Left ventricle myocardium inferior (tissue), 1 donor: ENCODE measurements around the gene TUBB8. TPM values are rescaled to one million over a fixed set of nuclear protein-coding genes. Genes with fewer than 3 reads are reported as not detected.

Source experiments
- DNase-seq: peaks from one replicate; pipeline ENCODE4 v3.0.0-alpha.2; 2020
- H3K27ac ChIP-seq: fragments of 200-600 bp; replicated peaks from 2 replicates; pipeline ENCODE4 v1.8.0; 2021
- H3K27me3 ChIP-seq: fragments of 200-600 bp; 2 replicates; pipeline ENCODE4 v1.8.0; 2021; ENCODE audit warnings: low read depth
- H3K36me3 ChIP-seq: fragments of 200-600 bp; 2 replicates; pipeline ENCODE4 v1.8.0; 2021
- H3K4me1 ChIP-seq: fragments of 200-600 bp; 2 replicates; pipeline ENCODE4 v1.8.0; 2021
- H3K4me3 ChIP-seq: fragments of 200-600 bp; 2 replicates; pipeline ENCODE4 v1.8.0; 2021; ENCODE audit warnings: mild to moderate bottlenecking, moderate library complexity
- H3K9me3 ChIP-seq: fragments of 200-600 bp; replicated peaks from 2 replicates; pipeline ENCODE4 v1.8.0; 2021
- intact Hi-C: fragments of 100-400 bp; cut with micrococcal nuclease; formaldehyde crosslinking; loops from one replicate; pipeline ENCODE4 v1.11.0; 2022
- total RNA-seq: library from RNA; stranded (reverse); fragmentation: NEBNext Ultra II Directional; extraction: Animal tissue kit (Norgen Biotek cat#: 25700); gene quantifications from one replicate; pipeline ENCODE4 v1.2.1, GENCODE V29; 2021
- TF ChIP-seq, protein P1 (sequence below): fragments of 200-600 bp; IDR thresholded peaks from 2 replicates; pipeline ENCODE4 v1.8.0; 2021; ENCODE audit warnings: antibody characterized with exemption, mild to moderate bottlenecking, borderline replicate concordance
- donor health status: DM: no; HTN: yes; CAD: no; lungs with severe emphysema.

Gene TUBB8
- total RNA-seq, 1 donor from 2014 or later, result not detected

DNA sequence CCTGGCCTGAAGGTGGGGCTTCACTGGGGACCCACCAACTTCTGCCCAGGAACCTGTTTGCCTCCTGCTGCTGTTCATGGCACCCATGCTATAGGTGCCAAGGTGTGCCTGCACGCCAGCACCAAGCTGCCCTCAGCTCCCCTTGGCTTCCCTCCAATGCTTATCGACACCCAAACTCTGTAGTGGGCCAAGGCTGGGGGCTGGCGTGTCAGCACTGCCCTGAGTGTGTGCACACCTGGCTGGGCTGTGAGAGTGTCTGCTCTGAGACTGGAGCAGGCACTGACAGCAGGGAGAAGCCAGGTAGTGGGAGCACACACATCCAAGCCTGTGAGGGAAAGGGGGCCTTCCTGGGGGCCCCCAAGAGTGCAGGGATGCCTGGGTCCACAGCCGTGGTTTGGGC lies 43.1 kb upstream of the TUBB8 start:
- Histone ChIP-seq H3K36me3 (no peaks in the 10 kb centered on the region), H3K4me3 (no peak overlapping the region), H3K9me3 (peaks cover 28% of the 10 kb centered on the region), H3K4me1 (no peaks in the 10 kb centered on the region), H3K27ac (no peak overlapping the region), H3K27me3 (no peaks in the 10 kb centered on the region)
- DNase-seq, result no peak
- TF ChIP-seq, protein P1, sequence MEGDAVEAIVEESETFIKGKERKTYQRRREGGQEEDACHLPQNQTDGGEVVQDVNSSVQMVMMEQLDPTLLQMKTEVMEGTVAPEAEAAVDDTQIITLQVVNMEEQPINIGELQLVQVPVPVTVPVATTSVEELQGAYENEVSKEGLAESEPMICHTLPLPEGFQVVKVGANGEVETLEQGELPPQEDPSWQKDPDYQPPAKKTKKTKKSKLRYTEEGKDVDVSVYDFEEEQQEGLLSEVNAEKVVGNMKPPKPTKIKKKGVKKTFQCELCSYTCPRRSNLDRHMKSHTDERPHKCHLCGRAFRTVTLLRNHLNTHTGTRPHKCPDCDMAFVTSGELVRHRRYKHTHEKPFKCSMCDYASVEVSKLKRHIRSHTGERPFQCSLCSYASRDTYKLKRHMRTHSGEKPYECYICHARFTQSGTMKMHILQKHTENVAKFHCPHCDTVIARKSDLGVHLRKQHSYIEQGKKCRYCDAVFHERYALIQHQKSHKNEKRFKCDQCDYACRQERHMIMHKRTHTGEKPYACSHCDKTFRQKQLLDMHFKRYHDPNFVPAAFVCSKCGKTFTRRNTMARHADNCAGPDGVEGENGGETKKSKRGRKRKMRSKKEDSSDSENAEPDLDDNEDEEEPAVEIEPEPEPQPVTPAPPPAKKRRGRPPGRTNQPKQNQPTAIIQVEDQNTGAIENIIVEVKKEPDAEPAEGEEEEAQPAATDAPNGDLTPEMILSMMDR, result no peak
- intact Hi-C loops, result no loop called here

DNA sequence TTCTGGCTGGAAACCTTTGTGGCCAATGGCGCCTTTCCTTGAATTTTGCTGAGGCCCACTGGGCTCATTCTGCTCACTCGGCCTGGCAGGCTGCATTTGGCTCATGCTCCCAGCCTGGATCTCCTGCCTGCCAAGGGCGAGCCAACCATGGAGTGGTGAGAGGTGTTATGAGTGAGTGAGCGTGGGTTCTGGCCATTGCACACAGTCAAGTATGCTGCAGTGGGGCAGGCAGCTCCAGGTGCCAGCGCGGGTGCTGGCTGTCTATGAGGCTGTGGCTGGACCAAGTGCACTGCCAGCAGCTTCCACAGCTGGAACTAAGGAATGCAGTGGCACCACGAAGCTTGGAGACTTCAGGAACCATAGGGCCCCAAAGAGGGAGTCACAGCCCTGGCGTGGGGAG lies 42.2 kb upstream of the TUBB8 start:
- no peak overlapping the region for H3K27ac ChIP-seq
- H3K36me3 ChIP-seq, result no peaks in the 10 kb centered on the region
- H3K4me1 ChIP-seq, result no peaks in the 10 kb centered on the region
- intact Hi-C loops, result no loop called here
- H3K27me3 ChIP-seq, result peaks cover 6% of the 10 kb centered on the region
- no peak overlapping the region for H3K4me3 ChIP-seq
- peak; percentile 32 for DNase-seq
- TF ChIP-seq, protein P1, result no peak
- H3K9me3 ChIP-seq, result peaks cover 20% of the 10 kb centered on the region

DNA sequence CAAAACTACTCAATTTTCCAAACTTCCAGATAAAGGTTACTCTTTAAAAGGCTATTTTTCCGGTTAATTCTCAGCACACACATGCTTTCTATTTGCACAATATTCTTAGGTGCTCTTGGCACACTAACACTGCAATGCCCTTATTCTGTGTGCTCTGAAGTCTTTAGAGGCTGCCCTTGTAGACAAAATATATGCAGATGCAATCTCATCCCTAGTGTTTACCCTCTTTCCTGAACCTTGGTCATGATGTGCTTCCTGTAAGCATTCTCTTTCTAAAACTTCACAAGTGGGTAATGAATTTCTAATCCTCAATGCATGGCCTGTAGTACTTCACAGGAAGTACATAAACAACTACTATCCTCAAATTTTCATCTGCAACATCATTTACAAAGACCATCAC lies 41.1 kb upstream of the TUBB8 start:
- H3K4me1 ChIP-seq, result no peaks in the 10 kb centered on the region
- H3K4me3 ChIP-seq, result no peak overlapping the region
- no peaks in the 10 kb centered on the region for H3K36me3 ChIP-seq
- H3K27ac ChIP-seq, result no peak overlapping the region
- DNase-seq, result no peak
- intact Hi-C loops, result no loop called here
- H3K27me3 ChIP-seq, result peaks cover 17% of the 10 kb centered on the region
- TF ChIP-seq, protein P1, result no peak
- peaks cover 8% of the 10 kb centered on the region for H3K9me3 ChIP-seq

DNA sequence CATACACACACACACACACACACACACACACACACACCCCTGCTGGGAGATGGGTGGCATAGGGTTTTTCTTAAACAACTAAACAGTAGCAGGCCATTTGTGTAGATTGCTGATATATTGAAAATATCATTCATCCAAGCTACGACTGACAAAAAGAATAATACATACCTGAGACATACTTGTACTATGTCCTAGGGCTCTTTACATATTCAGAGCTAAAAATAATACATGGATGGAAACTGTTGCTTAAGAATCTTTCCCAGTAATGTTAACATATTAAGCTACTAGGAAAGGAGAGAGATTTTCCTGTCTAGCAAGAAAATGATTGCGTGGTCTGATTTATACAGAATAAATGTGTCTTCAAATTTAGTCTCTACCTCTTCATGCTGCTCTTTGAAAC lies 40.2 kb upstream of the TUBB8 start:
- Histone ChIP-seq H3K4me3 (no peak overlapping the region), H3K27me3 (peaks cover 22% of the 10 kb centered on the region), H3K9me3 (no peaks in the 10 kb centered on the region), H3K27ac (no peak overlapping the region), H3K36me3 (no peaks in the 10 kb centered on the region), H3K4me1 (no peaks in the 10 kb centered on the region)
- TF ChIP-seq, protein P1, result no peak
- intact Hi-C loops, result no loop called here
- no peak for DNase-seq

DNA sequence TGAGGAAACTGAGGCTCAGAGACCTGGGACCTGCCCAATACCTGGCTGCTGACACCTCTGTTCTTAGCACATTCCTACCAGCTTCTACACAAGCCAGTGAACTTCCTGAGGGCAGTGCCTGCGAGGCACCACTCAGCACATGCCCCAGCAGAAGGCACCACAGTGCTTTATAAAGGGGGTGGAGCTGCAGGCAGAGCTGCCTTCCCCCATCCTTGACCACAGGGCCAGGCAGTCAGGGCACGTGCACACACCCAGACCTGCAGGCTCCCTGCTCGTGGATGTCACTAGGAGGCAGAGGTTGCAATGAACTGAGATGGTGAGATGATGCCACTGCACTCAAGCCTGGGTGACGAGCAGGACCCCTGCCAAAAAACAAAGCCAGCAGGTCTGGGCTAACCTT lies 39.2 kb upstream of the TUBB8 start:
- intact Hi-C loops, result no loop called here
- Histone ChIP-seq H3K36me3 (no peaks in the 10 kb centered on the region), H3K9me3 (no peaks in the 10 kb centered on the region), H3K27me3 (peaks cover 25% of the 10 kb centered on the region), H3K27ac (no peak overlapping the region), H3K4me1 (no peaks in the 10 kb centered on the region), H3K4me3 (no peak overlapping the region)
- TF ChIP-seq, protein P1, result no peak
- DNase-seq, result no peak
